C4-2B (cell line): ENCODE results near the gene NCAM2.

ENCODE experiments used
- ZFX ChIP-seq: fragments of 450-650 bp; IDR thresholded peaks from 2 replicates; pipeline ENCODE4 v1.6.1; 2017
- TF ChIP-seq, protein P1 (sequence below): fragments of 450-650 bp; conservative IDR thresholded peaks from 2 replicates; pipeline ENCODE4 v1.5.1; 2017; ENCODE audit warnings: mild to moderate bottlenecking

DNA sequence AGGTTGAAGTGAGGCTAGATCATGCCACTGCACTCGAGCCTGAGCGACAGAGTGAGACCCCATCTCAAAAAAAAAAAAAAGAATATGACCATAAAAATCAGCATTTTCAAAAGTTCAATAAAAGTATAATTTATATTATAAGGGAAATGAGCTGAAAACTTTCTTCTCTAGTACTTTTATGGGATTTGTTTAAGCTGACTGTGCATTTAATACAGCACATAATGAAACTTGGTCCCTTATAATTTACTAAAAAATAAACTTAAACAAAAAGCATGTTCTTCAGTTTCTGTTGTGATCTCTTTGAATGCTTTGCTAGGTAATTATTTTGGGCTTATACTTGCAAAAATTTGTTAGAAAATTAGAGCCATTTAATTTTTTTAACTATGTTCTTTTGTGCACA is 77.8 kb downstream of the NCAM2 start:
- TF ChIP-seq ZFX: no peak
- TF ChIP-seq, protein P1, sequence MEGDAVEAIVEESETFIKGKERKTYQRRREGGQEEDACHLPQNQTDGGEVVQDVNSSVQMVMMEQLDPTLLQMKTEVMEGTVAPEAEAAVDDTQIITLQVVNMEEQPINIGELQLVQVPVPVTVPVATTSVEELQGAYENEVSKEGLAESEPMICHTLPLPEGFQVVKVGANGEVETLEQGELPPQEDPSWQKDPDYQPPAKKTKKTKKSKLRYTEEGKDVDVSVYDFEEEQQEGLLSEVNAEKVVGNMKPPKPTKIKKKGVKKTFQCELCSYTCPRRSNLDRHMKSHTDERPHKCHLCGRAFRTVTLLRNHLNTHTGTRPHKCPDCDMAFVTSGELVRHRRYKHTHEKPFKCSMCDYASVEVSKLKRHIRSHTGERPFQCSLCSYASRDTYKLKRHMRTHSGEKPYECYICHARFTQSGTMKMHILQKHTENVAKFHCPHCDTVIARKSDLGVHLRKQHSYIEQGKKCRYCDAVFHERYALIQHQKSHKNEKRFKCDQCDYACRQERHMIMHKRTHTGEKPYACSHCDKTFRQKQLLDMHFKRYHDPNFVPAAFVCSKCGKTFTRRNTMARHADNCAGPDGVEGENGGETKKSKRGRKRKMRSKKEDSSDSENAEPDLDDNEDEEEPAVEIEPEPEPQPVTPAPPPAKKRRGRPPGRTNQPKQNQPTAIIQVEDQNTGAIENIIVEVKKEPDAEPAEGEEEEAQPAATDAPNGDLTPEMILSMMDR: no peak
